ENCODE results near the gene ARHGAP18.

DNA sequence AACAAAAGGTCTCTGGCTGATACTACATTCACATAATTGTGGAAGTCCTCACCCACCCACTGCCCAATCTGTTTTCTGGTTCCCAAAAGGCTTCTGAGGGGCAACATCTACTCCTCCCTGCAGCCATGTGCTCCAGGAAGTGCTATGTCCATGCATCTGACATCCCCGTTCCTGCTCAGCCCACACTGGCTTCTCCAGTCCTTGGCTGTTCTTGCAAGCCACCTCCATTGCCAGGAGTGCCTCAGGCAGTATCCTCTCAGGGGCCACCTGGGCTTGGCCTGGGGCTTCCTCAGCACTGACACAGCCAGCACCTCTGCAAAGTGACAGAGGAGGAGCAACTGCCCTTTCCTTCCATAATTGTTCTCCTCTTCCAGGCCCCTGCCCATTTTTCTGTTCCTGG, 18.3 kb downstream of the ARHGAP18 start:
- no peak for TF ChIP-seq POLR2A (IDR thresholded peaks at IDR 0.05)
- TF ChIP-seq, protein P1, sequence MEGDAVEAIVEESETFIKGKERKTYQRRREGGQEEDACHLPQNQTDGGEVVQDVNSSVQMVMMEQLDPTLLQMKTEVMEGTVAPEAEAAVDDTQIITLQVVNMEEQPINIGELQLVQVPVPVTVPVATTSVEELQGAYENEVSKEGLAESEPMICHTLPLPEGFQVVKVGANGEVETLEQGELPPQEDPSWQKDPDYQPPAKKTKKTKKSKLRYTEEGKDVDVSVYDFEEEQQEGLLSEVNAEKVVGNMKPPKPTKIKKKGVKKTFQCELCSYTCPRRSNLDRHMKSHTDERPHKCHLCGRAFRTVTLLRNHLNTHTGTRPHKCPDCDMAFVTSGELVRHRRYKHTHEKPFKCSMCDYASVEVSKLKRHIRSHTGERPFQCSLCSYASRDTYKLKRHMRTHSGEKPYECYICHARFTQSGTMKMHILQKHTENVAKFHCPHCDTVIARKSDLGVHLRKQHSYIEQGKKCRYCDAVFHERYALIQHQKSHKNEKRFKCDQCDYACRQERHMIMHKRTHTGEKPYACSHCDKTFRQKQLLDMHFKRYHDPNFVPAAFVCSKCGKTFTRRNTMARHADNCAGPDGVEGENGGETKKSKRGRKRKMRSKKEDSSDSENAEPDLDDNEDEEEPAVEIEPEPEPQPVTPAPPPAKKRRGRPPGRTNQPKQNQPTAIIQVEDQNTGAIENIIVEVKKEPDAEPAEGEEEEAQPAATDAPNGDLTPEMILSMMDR (IDR thresholded peaks at IDR 0.05) = no peak

Data from testis (tissue), 2 donors.